B cell (primary cell): ENCODE results near the gene ZNF775.

ENCODE experiments used
- CTCF ChIP-seq: fragments of 200-600 bp; IDR thresholded peaks from one replicate; pipeline ENCODE4 v1.8.0; 2022; ENCODE audit warnings: antibody characterized with exemption, mild to moderate bottlenecking
- EZH2 ChIP-seq: IDR thresholded peaks from 2 replicates; pipeline ENCODE4 v1.6.1; 2012; ENCODE audit warnings: borderline replicate concordance, low read depth, mild to moderate bottlenecking, moderate library complexity, low read length; ENCODE audit not compliant: insufficient read depth, poor library complexity, severe bottlenecking

GRCh38 chr7:150345012-150345411 lies 34.1 kb upstream of the ZNF775 start:
- TF ChIP-seq CTCF: no peak
- no peak for TF ChIP-seq EZH2
